Memory B cell (primary cell): ENCODE results near the gene SLC52A1.
"Not testable (repeated sequence)": the region's sequence is repeated elsewhere in the genome, so short reads cannot be mapped to it uniquely, and the experiment has no call there.

ENCODE experiments used
- ATAC-seq: fragments of 150-1000 bp; cut with Tn5 transposase; 2 replicates; pipeline ENCODE4 v1.10.0; 2021; ENCODE audit warnings: low read depth, mild to moderate bottlenecking, moderate library complexity
- DNase-seq, 2 donors: peaks; one replicate each; pipeline ENCODE4 v3.0.0; 2022; ENCODE audit warnings: low spot score in 2 of 2
- H3K27ac Mint-ChIP-seq: one replicate; pipeline ENCODE4 v1.8.0; 2022; ENCODE audit warnings: mild to moderate bottlenecking, moderate library complexity, mixed read lengths
- H3K27me3 Mint-ChIP-seq: one replicate; pipeline ENCODE4 v1.8.0; 2022; ENCODE audit warnings: mixed read lengths
- H3K36me3 Mint-ChIP-seq: one replicate; pipeline ENCODE4 v1.8.0; 2022; ENCODE audit warnings: mild to moderate bottlenecking, mixed read lengths
- H3K4me1 Mint-ChIP-seq: one replicate; pipeline ENCODE4 v1.8.0; 2022; ENCODE audit warnings: mixed read lengths
- H3K4me3 Mint-ChIP-seq: one replicate; pipeline ENCODE4 v1.8.0; 2022; ENCODE audit warnings: mild to moderate bottlenecking, moderate library complexity, mixed read lengths
- H3K9me3 Mint-ChIP-seq: one replicate; pipeline ENCODE4 v1.8.0; 2022; ENCODE audit warnings: mixed read lengths

The SLC52A1 gene

GRCh38 chr17:5035315-5035714 is at the start of gene SLC52A1:
TSS of gene SLC52A1 (minus strand) at chr17:5035426. CDS start at chr17:5034606, 820 bp downstream.
- Mint-ChIP-seq H3K27ac (no peak within 1 kb of the TSS), H3K9me3 (no peaks in the 10 kb centered on the region), H3K4me3 (no peak within 1 kb of the TSS), H3K27me3 (no peaks in the 10 kb centered on the region), H3K4me1 (peaks cover 4% of the 10 kb centered on the region), H3K36me3 (no peaks in the 10 kb centered on the region)
- ATAC-seq (no peak), DNase-seq (no peak)

DNA sequence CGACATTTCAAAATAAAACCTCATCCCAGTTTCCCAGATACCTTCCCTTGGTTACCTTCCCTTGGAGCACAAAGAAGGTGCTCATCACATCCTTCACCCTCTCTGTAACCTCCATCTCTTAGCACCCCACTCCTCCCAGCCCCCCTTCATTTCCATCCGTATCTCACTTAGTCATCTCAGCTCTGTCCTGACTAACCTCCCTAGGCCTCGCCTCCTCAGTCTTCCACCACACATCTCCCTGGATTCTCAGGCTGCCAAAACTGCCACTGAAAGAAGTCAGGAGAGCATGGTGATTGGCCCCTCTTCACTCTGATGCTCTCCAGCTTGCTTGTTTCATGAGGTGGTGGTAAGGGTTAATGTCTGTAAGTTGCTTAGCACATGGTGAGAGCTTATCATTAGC is 45.4 kb upstream of the SLC52A1 start:
- peak overlapping the region; percentile 7 for H3K4me3 Mint-ChIP-seq
- no peak overlapping the region for H3K27ac Mint-ChIP-seq
- DNase-seq (no peak), ATAC-seq (no peak)
- H3K36me3 Mint-ChIP-seq: peaks cover 27% of the 10 kb centered on the region
- H3K27me3 Mint-ChIP-seq: no peaks in the 10 kb centered on the region
- H3K9me3 Mint-ChIP-seq: peaks cover 6% of the 10 kb centered on the region
- peaks cover 18% of the 10 kb centered on the region for H3K4me1 Mint-ChIP-seq

DNA sequence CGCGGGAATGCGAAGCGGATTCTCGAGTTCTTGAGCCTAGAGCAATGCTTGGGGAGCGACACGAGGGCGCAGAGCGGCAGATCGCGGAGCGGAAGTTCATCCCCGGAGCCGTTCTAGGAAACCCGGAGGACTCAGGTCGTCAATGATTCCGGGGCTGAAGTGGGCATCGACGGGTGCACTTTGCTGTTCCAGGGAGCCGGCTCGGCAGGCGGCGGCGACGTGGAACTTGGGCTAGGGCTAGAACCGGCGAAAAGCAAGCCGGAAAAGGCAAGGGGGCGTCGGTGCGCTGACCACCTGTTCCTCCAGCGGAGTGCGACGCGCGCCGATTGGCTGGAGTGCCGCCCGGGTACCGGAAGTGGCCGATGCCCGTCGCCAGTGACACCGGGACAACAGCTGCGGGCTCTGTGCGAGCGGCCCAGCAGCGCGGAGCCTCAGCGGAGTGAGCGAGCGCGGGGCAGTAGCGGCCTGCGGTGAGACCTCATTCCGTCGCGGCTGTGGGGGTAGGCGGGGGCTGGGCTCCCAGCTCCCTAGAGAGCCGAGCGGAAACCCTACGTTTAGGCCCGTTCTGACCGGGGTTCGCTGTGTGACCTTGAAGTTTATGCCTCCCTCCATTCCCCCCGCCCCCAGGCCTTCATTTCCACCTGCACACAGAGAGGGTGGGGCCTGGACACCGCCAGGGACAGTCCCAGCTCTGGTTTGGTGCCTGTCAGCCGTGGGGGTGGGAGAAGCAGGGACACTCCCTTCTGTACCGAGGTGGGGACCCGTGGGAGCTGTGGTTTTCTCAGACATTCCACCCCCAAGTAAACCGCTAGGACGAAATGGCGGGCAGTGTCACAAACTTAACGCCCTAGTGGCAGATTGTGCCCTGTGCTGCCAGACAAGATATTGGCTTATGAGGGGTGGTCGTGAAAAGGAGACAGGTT is 43.1 kb upstream of the SLC52A1 start, which contains the start of gene ZFP3:
ZFP3 (plus strand) TSS at position 362 of the 923 bp plus-strand sequence. CDS start 13,038 bp downstream, outside the sequence.
- H3K36me3 Mint-ChIP-seq: peaks cover 14% of the 10 kb centered on the region
- DNase-seq (peak; percentile 72 to 79), ATAC-seq (peak; percentile 81)
- H3K4me1 Mint-ChIP-seq: peaks cover 18% of the 10 kb centered on the region
- H3K9me3 Mint-ChIP-seq: peaks cover 2% of the 10 kb centered on the region
- H3K4me3 Mint-ChIP-seq: peak within 1 kb of the TSS; percentile 81
- peak within 1 kb of the TSS; percentile 77 for H3K27ac Mint-ChIP-seq
- no peaks in the 10 kb centered on the region for H3K27me3 Mint-ChIP-seq

DNA sequence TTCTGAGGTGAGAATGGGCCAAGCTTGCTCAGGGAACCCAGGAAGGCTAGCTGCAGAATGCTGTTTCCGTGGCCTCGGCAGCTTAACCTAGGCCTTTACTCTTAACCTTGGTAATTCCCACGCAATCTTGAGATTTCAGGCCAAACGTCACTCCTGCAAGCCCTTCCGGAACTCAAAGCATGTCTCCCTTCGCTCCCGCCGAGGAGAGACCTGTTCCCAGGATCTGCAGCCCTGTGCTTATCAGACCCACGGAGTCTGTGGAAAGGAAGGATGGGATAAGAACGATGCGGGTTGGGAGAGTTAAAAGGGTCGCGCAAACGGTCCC is 42.5 kb upstream of the SLC52A1 start:
- Mint-ChIP-seq H3K4me1 (peaks cover 18% of the 10 kb centered on the region), H3K9me3 (no peaks in the 10 kb centered on the region), H3K27me3 (no peaks in the 10 kb centered on the region), H3K4me3 (peak overlapping the region; percentile 81), H3K27ac (peak overlapping the region; percentile 77), H3K36me3 (peaks cover 11% of the 10 kb centered on the region)
- no peak for ATAC-seq
- no peak for DNase-seq

DNA sequence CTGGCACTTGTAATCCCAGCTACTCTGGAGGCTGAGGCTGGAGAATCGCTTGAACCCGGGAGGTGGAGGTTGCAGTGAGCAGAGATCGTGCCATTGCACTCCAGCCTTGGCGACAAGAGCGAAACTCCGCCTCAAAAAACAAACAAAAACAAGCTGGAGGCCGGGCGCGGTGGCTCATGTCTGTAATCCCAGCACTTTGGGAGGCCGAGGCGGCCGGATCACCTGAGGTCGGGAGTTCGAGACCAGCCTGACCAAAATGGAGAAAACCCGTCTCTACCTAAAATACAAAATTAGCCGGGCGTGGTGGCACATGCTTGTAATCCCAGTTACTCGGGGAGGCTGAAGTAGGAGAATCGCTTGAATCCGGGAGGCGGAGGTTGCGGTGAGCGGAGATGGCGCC is 42.0 kb upstream of the SLC52A1 start:
- not testable (repeated sequence) for ATAC-seq, DNase-seq, H3K36me3 Mint-ChIP-seq, H3K27me3 Mint-ChIP-seq, H3K9me3 Mint-ChIP-seq
- Mint-ChIP-seq H3K4me3 (peak overlapping the region; percentile 81), H3K4me1 (peaks cover 18% of the 10 kb centered on the region), H3K27ac (peak overlapping the region; percentile 77)

DNA sequence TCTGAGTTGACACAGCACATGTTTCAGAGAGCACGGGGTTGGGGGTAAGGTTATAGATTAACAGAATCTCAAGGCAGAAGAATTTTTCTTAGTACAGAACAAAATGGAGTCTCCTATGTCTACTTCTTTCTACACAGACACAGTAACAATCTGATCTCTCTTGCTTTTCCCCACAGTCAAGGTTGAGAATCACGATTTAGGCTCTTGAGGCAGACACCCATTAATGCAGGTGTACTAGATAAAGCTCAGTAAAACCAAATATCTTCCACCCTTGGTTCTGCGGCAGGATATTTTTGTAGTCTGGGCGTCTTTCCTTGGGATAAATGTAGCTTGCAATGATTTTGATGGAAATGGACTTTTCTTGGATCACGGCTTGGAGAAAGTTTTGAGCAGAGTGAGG is 40.2 kb upstream of the SLC52A1 start:
- ATAC-seq, H3K9me3 Mint-ChIP-seq, H3K4me3 Mint-ChIP-seq, H3K36me3 Mint-ChIP-seq, DNase-seq, H3K27me3 Mint-ChIP-seq, H3K27ac Mint-ChIP-seq: not testable (repeated sequence)
- H3K4me1 Mint-ChIP-seq: peaks cover 13% of the 10 kb centered on the region

DNA sequence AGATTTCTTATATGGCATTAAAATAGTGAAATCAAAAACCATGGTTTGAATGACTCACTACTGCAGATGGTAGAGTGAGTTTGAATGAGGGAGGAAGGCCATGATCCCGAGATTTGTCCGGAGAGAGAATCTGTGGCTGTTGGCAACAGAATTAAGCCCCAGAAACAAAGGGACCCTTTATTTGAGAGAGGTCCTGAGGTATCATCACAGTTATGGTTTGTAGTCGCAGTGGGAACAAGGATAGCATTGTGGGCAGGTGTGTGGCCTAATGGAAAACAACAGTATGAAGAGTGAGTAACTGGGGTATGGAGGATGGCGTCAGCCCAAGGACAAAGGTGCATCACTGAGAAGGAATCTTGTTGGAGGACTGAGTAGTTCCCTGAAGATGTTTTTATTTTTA is 34.5 kb upstream of the SLC52A1 start:
- H3K4me1 Mint-ChIP-seq: no peaks in the 10 kb centered on the region
- peaks cover 3% of the 10 kb centered on the region for H3K27me3 Mint-ChIP-seq
- H3K9me3 Mint-ChIP-seq: no peaks in the 10 kb centered on the region
- ATAC-seq (no peak), DNase-seq (no peak)
- H3K4me3 Mint-ChIP-seq: no peak overlapping the region
- H3K36me3 Mint-ChIP-seq: no peaks in the 10 kb centered on the region
- H3K27ac Mint-ChIP-seq: no peak overlapping the region

DNA sequence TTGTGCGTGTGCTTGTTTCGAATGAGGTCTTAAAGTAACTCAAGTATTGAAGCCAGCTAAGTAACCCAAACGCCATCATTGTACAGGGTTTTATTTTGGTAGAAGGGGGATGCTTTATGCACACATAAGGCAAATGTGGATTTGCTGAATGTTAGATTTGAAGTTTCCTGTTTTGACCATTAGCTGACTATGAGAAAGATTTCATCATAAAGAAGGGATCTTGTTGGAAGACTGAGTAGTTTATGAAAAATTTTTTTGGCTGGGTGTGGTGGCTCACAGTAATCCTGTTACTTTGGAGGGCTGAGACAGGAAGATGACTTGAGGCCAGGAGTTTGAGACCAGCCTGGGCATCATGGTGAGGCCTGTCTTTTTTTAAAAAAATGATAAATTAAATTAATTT is 33.0 kb upstream of the SLC52A1 start:
- H3K4me3 Mint-ChIP-seq: no peak overlapping the region
- H3K27ac Mint-ChIP-seq: no peak overlapping the region
- DNase-seq (no peak), ATAC-seq (no peak)
- H3K27me3 Mint-ChIP-seq: peaks cover 4% of the 10 kb centered on the region
- no peaks in the 10 kb centered on the region for H3K36me3 Mint-ChIP-seq
- no peaks in the 10 kb centered on the region for H3K4me1 Mint-ChIP-seq
- no peaks in the 10 kb centered on the region for H3K9me3 Mint-ChIP-seq

GRCh38 chr17:5065227-5065744 is 30.1 kb upstream of the SLC52A1 start:
- DNase-seq (no peak), ATAC-seq (no peak)
- Mint-ChIP-seq H3K27ac (no peak overlapping the region), H3K4me1 (no peaks in the 10 kb centered on the region), H3K36me3 (no peaks in the 10 kb centered on the region), H3K27me3 (peaks cover 5% of the 10 kb centered on the region), H3K9me3 (no peaks in the 10 kb centered on the region), H3K4me3 (no peak overlapping the region)

DNA sequence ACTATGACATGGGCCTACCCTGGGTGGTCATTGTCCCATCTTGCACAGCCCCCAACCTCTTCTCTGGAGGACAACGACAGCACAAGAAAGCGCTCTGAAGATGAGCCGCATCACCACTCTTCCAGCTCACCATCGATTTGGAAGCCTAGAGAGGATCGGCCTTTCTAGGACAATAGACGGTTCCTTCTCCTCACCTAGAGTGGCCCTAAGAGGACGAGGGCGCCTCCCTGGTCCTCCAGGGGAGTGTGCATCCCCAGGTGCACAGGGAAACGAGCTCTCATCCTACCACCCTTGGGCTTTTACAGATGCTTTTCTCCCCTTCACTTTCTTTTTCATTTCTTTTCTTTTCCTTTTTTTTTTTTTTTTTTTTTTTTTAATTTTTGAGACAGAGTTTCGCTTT is 20.3 kb upstream of the SLC52A1 start:
- Mint-ChIP-seq H3K27me3 (peaks cover 4% of the 10 kb centered on the region), H3K4me1 (peaks cover 10% of the 10 kb centered on the region), H3K9me3 (no peaks in the 10 kb centered on the region), H3K27ac (no peak overlapping the region), H3K4me3 (no peak overlapping the region), H3K36me3 (no peaks in the 10 kb centered on the region)
- ATAC-seq (no peak), DNase-seq (no peak)

GRCh38 chr17:5050278-5050677 is 15.1 kb upstream of the SLC52A1 start:
- H3K9me3 Mint-ChIP-seq: no peaks in the 10 kb centered on the region
- H3K4me3 Mint-ChIP-seq: no peak overlapping the region
- ATAC-seq (no peak), DNase-seq (no peak)
- H3K36me3 Mint-ChIP-seq: no peaks in the 10 kb centered on the region
- H3K27ac Mint-ChIP-seq: peak overlapping the region; percentile 89
- H3K4me1 Mint-ChIP-seq: peaks cover 25% of the 10 kb centered on the region
- no peaks in the 10 kb centered on the region for H3K27me3 Mint-ChIP-seq

GRCh38 chr17:5049314-5049841 is 14.2 kb upstream of the SLC52A1 start:
- Mint-ChIP-seq H3K4me1 (peaks cover 25% of the 10 kb centered on the region), H3K27me3 (no peaks in the 10 kb centered on the region), H3K36me3 (no peaks in the 10 kb centered on the region), H3K27ac (peak overlapping the region; percentile 89), H3K4me3 (peak overlapping the region; percentile 27), H3K9me3 (no peaks in the 10 kb centered on the region)
- ATAC-seq (peak; percentile 96), DNase-seq (peak in 1 of 2 donors; percentile 32)

- H3K9me3 Mint-ChIP-seq: no peaks in the 10 kb centered on the region
- no peaks in the 10 kb centered on the region for H3K27me3 Mint-ChIP-seq
- ATAC-seq (no peak), DNase-seq (no peak)
- H3K4me1 Mint-ChIP-seq: peaks cover 22% of the 10 kb centered on the region
- no peaks in the 10 kb centered on the region for H3K36me3 Mint-ChIP-seq
- H3K27ac Mint-ChIP-seq: peak overlapping the region; percentile 70
- no peak overlapping the region for H3K4me3 Mint-ChIP-seq
These were observed 12.2 kb upstream of the SLC52A1 start for GRCh38 chr17:5047446-5047845.

DNA sequence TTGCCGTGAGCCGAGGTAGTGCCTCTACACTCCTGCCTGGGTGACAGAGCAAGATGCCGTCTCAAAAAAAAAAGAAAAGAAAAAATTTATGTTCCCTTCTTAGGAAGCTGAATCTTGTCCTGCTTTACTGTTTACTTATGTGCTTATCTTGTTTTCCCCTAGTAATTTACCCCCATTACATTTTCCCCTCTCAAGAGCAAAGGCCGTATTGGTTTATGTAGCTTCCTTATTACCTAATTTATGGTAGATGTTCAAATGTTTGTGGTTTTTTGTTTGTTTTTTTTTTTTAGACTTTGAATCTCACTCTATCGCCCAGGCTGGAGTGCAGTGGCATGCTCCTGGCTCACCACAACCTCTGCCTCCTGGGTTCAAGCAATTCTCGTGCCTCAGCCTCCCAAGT is 10.3 kb upstream of the SLC52A1 start:
- peaks cover 20% of the 10 kb centered on the region for H3K4me1 Mint-ChIP-seq
- H3K9me3 Mint-ChIP-seq: no peaks in the 10 kb centered on the region
- H3K27me3 Mint-ChIP-seq: no peaks in the 10 kb centered on the region
- ATAC-seq: no peak
- no peak for DNase-seq
- H3K36me3 Mint-ChIP-seq: no peaks in the 10 kb centered on the region
- no peak overlapping the region for H3K4me3 Mint-ChIP-seq
- no peak overlapping the region for H3K27ac Mint-ChIP-seq
